ENCODE results near the gene ITGA6.

ITGA6 gene

DNA sequence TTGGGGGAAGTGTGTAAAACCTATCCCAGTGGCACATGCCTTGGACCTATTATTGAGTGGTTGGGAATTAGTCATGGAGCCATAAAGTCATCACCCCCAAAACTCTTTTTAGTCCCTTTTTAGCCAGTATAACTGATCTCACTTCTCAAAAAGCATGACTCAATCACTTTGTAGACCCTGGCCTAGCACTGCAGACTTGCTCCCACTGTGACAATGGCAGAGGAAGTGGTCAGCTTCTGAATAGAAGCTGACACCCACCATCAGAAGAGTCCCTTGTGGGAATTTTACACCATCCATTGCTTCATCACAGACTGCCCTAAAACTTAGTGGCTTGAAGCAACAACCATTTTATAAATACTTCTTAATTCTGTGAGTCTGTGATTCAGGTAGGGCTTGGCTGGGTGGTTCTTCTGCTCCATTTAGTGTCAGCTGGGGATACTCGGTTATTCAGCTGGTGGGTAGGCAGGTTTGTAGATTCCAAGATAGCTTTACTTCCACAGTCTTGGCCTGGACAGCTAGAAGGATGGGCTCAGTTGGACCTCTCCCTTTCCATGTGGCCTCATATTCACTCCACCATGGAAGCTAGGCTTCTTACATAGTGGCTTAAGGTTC is 10.8 kb upstream of the ITGA6 start:
- DNase-seq = peak; percentile 62

DNA sequence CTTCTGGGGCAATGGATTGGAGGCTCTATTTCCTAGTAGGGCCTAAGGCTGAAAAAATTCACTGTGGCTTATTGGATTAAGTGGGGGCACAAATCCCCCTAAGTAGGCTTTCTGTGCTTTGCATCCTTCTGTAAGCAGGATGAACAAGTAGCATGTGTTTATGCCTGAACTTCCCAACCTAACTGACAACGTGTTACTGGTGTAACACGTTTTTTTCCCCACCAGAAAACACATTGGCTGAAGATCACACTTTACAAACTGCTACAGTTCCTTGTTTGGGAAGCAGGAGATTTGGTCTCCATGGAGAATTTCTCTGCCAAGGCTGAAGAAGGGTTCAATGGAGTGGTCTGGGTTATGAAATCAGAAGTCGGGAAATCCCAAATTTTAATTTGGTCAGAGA is 7.2 kb upstream of the ITGA6 start:
- no peak for DNase-seq

DNA sequence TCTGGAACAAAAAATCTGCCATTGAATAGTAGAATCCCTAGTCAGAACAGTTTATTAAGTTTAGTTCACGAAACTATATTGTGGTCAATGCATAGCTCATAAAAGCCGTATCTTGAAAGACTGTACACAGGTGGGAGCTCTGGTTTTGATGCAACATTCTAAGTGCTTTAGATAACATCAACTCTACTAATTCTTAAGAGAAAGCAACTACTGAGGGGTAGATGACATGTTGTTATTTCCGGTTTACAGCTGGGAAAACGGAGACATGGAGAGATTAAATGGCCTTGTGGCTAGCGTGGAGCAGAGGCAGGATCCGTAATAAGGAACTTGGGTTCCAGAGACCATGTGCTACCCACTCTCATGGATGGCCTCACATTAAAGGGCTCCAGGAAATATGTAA is 4.2 kb upstream of the ITGA6 start:
- DNase-seq = no peak

DNA sequence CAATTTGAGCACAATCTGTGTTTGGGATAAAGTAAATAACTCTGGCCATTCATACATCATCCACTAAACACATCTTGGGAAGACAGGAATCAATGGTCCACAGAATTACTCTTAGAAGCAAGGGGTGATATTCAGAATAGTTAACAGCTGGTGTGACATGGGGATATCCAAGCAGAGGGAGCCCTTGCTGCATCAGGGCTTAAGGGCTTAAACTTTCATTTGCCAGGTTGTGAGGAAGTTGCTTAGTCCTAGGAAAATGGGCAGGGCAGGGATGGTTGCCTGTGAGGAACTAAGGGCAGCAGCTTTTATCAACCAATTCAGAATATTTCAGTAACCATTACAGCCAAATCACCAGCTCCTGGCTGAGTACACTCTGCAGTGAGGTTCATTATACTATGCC is 2.0 kb upstream of the ITGA6 start:
- DNase-seq = no peak

DNA sequence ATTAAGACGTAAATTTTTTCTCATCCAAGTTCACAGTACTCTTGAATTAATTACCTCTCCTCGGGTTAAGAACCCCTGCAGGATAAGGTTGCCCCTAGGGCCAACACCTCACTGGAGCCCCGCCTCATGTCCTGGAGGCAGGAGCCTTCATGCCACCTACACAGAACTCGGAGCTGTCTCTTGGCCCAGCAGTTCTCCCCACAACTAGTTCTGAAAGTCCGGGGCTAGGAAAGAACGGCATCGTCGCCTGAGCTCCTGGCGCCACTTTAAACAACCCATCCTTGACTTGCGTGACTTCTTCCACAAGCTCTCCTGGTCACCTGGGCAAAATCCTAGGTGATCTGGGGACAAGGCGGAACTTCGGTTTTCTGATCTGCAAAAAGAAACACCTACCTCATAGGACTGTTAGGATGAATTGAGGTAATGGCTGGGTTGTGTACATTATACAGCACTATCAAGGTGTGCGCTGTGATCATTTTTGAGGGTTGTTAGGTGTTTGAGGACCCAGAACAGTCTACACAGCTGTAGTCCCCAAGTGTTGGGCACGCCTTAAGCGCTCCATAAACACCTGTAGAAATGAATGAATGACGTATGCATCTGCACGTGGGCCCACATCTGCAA is 641 bp upstream of the ITGA6 start:
- DNase-seq = no peak

DNA sequence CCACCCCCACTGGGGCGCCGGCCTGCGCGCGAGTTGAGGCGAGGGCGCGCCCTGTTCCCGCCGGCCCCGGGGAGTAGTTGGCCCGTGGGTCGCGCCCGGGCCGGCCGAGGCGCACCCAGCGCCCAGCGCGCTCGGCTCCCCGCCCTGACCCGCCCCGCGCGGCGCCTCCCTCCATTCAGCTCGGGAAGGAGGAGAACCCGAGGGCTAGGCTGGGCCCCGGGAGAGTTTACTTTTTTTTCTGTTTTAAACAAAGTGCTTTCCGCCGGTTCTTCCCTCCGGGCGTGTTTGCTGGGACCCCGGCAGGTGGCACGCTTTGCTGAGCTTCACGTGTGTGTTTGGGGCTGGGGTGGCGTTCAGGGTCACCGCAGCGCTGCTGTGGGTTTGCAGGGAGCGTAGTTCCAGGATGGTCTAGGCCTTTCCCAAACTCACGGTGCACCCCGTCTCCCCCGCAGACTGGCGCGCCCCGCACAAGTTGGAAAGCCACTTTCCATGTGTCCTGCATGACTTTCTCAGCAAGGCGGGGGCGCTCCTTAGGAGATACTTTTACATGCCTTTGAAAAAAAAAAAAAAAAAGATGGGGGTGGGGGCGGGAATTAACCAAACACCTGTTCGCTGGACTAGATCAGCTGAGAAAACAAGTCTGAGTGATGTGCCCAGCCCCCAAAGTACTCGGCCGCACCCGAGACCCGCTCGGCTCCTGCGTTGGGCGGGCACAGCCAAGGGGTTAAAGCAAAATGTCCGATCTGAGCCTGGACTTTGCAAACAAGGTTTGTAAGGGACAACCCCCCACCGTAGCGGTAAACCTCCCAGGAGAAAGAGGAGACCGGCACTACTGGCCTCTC is 825 bp downstream of the ITGA6 start:
- peak; percentile 41 for DNase-seq

DNA sequence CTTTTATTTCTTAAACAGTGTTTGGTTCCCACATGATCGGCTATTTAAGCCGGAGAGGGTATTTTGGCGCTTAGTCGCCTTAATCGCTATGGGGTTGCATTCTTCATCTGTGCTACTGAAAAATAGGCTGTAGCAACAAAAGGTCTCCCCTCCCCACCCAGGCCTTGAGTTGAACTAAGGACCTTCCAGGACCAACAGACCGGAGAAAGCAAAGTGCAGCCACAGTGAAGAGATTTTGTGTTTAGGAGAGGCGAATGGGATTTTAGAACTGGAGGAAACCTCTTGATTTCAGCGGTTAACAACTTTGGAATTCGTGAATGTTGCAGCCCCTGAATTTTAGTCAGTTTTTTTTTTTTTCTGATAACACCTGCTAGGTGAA is 1.4 kb downstream of the ITGA6 start:
- DNase-seq = no peak

DNA sequence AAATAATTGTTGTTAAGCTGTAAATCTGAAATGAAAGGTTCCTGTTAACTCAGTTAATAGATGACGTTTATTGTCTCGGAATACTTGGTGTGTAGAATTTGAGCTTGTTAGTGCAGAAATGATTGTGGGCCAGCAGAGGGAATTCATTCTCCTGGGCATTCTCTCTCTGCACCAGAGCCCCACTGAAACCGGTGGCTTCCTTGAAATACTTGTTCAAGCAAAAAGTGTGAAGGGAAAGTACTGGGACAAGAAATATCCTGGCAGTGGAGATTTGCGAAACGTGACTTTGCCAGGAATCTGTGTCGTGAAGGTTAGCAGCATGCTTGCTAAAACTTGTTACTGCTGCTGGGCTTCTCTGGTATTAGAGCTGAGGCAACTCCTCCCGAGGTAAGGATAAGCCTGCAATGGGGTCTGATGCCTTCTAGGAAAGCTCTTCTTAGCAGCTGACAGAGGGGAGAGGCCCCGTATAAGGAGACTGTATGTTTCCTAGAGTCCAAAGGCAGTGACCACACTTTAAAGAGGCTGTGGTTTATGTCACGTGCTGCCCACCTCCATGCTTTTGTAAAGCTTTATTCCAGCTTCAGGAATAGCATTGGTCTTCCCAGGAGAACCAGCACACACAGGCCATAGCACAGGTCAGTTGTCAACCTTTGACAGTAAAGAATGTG is 2.0 kb downstream of the ITGA6 start:
- DNase-seq = no peak

DNA sequence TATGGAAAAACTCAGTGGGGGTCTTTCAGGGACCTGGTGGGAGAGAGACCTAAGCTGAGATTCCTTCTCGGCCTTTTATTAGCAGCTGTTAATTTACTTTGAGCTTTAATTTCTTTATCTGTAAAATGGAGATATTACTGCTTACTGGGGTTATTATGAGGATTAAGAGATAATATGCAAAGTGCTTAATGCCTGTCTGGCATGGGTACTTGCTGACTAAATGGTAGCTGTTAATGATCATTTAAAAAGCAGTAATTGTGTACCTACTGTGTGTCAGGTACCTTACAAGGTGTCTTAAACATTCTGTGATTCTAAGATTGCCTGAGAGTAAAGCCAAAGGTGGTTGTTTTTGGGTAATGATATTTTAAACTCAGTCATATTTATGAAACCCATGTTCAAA is 2.6 kb downstream of the ITGA6 start:
- no peak for DNase-seq

DNA sequence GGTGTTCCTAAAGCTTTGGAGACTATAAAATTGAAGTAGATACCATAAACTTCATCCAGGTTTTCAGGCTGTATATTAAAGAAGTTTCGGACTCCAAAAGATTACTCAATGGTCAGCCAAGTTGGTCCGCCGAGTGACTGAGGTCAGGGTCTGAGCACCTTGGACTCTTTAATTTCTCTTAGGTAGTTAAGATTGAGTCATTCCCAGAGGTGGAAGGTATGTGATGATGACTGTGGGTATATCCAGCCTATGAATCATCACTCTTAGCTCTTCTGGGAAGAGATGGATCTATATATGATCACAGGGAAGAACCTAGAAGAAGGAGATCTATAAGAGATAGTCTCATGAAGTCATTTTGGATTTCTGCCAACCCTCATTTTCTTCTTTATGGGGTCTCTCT is 3.3 kb downstream of the ITGA6 start:
- DNase-seq = no peak

DNA sequence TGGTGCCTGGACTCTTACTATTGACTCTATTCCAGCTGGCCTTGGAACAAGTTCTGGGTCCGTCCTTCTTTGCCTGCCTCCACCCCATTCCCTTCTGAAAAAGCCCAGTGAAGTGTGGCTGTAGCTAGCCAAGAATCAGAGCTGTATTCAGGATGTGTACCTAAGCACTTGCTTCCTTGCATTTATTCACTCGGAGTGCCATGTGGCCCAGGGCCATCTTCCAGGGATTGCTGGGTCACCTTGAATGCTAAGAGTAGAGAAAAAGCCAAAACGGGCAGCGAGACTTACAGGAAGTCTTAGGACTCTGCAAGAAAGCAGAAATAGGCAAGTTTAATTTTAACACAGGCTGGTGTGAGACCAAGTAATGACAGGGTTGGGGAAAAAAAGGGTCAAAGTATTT is 4.1 kb downstream of the ITGA6 start:
- DNase-seq = no peak

DNA sequence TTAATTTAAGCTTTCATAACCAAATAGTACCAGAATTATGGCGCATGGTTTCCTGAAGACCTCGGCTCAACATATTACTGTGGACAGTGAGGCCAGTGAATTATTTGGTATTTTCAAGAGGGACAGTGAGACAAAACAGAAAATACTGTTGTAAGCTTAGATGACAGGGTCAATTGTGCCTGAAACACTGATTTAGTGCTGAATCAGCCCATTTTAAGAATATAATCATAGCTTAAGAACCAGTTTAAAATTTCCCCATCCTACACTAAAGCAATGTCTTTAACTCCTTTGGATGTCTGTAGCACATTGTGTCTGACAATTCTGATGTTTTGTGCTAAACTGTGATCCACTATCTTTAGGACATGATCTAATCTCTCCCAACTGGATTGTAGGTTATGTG is 4.6 kb downstream of the ITGA6 start:
- DNase-seq = no peak

DNA sequence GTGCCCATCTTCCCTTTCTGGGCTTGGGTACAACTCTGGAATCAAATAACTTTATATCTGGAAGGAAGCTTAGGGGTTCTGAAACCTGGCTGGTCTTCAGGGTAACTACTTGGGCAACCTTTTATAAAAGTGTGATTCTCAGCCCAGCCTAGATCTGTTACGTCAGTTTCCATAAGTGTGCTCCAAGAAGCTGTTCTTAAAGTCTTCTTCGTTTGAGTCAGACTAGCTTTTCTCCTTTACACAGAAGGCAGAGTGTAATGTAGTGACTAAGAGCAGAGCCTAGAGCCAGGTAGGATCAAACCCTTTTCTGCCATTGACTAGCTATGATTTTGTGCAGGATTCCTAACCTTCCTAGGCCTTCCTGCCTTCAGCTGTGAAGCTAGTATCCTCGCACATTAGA is 5.8 kb downstream of the ITGA6 start:
- DNase-seq = no peak

DNA sequence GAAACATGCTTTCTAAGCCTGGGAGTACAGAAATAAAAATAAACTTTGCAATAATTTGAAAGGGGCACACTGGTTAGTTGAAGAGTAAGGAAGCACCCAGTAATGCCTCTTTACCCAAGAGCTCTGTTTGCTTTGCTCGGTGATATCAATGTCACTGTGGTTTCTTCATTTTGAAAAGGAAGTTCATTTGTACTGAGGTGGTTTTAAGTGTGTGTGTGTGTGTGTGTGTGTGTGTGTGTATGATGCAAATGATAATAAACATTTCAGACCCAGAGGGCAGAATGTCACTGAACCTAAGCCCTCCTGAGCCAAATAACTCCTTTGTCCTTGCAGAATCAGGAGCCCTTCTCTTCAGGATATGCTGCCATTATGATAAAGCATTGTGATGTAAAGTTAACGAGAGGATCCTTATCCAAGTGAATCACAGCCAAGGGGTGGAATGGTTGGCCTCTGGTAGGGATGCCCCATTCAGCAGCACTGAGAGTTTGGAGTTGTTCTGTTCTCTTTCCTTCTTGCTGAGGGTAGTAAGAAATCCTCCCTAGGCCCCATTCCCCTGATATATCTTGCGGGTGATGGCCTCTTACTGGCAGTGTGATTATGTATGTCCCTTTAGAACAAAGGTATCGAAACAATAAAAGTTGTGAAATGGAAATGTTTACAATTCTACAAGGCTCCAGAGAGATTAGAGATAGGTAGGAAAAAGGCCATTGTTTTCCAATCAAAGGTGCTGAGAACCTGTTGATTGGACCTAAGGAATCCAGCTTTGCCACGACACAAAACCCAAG is 7.6 kb downstream of the ITGA6 start:
- peak; percentile 19 for DNase-seq

DNA sequence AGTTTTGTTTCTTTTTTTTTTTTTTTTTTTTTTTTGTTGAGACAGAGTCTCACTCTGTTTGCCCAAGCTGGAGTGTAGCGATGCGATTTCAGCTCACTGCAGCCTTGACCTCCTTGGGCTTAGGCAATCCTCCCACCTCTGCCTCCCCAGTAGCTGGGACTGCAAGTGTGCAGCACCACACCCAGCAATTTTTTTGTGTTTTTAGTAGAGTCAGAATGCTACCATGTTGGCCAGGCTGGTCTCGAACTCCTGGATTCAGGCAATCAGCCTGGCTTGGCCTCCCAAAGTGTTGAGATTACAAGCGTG is 8.2 kb downstream of the ITGA6 start:
- DNase-seq = no peak

DNA sequence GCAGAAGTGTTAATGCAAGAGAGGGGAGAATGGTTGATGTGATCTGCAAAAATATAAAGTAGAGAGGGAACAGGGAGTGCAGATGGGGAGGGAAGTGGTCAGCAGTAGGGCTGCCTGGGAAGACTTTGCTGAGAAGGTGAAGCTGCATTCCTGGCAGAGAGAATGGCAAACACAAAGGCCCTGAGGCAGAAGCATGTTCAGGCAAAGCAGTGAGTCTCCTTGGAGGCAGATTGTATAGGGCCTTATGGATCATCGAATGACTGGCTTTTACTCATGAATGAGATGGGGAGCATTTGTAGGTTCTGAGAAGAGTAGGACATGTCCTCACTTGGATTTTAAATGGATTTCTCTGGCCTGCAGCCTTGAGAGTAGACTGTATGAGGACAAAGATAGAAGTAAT is 9.5 kb downstream of the ITGA6 start:
- no peak for DNase-seq

DNA sequence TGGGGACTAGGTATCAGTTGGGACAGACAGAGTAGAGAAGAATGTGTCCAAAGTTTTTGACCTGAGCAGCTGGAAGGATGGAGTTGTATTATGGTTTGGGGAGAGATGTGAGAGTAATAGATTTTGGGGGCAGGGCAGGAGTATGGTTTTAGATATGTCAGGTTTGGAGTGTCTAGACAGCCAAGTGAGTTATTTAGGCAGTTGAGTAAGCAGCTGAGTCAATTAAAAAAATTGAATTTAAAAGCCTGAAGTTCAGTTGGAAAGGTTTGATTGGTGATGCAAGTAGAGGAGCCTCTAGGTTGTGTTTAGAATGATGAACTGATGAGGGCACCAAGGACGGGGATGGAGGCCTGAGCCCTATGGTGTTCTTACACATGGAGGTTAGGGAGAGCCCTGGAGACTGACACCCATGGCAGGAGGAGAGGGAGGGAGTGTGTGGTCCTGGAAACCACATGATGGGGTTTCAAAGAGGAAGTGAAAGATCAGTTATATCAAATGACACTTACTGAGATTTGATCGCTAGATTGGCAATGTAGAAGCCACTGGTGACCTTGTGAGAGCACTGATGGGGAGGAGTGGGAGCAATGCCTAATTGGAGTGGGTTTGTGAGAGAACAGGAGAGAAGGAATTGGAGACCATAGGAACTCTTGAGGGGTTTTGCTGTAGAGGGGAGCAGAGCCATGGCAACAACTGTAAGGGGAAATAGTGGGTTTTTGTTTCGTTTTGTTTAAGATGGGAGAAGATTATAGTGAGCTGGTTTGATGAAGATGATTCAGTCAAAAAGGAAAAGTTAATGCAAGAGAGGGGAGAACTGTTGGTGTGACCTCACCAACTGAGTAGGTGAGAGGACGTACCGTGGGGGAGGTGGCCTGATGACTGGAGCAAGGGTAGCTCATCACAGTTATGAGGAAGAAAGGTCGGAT is 10.3 kb downstream of the ITGA6 start:
- peak; percentile 45 for DNase-seq

DNA sequence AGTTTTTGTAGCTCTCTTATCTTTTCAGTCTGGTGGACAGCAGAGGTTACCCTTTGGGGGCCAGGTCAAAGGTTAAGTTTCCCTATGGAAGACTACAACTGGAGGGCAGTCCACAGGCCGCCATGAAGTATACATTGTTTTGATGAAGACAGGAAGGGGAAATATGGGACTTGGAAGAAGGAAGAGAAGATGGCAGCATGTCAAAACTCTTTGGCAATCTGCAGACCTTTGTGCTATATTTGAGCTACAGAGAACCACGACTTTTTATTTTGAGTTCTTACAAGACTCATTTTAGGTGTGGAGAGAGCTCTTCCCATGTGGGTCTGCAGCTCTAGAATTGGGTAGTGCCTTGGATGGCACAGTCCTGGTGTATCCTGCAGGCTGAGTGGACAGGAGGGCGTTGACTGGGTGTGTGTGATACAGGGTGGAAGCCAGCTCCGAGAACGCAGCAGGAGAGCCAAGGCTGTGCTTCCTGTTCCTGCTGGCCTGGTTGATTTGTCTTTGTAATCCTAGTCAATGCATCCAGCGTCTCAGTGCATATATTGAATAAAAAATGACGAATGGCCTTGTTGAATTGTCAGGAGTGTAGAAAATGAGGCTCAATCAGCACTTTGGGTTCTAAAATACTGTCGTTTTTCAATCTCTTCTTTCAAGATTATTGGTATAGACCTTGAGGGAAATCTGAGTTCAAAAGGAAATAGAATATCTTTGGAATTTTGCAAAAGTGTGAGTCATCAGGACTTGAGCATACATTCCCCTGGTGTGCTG is 11.5 kb downstream of the ITGA6 start:
- no peak for DNase-seq

DNA sequence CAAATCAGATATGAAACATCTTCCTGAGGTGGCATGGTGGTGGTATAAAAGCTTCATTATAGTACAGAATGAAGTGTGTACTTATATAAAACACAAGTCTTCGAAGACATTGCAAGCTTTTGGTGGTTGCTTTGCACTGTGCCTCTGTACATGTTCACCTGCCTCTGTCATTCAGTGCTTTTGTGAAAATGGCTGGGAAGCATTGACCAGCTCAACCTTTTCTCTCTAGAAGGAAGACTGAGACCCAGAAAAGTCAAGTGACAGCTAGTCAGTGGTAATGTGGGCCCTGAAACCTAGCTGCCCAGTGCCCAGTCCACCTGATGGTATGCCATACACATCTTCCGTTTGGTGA is 12.1 kb downstream of the ITGA6 start:
- DNase-seq = no peak

DNA sequence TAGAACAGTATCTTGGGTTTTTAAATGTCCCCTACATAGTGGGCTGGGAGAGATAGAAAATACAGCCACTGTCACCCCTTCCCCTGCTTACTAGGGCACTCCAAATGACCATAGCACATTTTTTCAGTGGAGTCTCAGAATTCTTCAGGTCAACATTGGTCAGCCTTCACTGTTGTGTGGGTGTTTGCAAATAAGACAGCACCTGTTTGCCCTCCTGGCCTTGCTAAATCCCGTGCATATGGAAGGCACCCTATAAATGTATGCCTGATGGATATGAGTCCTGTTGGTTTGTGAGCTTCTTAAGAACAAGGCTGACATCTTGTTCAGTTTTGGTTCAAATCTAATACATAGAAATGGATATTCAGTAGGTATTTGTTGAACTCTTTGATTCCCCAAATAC is 12.5 kb downstream of the ITGA6 start:
- no peak for DNase-seq

DNA sequence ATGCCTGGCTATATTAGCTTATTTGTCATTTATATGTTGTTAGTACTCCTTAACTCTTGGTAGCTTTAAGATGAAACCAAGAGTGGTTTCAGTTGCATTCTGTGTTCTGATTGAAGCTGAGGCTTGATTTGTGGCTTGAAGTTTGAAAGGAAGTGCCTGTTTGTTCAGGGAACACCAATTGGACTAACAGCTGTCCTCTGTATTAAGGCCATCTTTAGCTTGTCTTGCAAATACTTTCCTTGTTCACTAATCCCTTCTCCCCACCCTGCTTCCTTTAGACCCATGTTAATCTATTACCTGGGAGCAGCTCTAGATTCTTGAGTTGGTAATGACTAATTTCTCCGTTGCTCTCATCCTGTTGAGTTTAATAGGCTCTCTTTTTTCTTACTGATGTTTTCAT is 13.4 kb downstream of the ITGA6 start:
- no peak for DNase-seq

Data from NK-92 treated with Interleukin-12 subunit alpha and Interleukin-12 subunit beta, amount 100 ng/mL, for 24 hours (cell line).